K562 (cell line): ENCODE measurements around the gene ASB6. TPM values are rescaled to one million over a fixed set of nuclear protein-coding genes. Genes with fewer than 3 reads are reported as not detected.
A peak's percentile ranks its signal among the peaks of the same experiment; 100 is the strongest.

Experiments used
- BHLHE40 ChIP-seq: IDR thresholded peaks from 2 replicates; pipeline ENCODE4 v1.6.1; 2011; ENCODE audit warnings: low read length, improper control_type of control experiment
- CTCF ChIP-seq, 3 experiments: IDR thresholded peaks in 2 of 3; conservative IDR thresholded peaks in 1 of 3; 2 replicates each; pipeline ENCODE4 v1.5.1; 2011 to 2012; ENCODE audit warnings: low read length in 3 of 3, mild to moderate bottlenecking in 3 of 3, control low read depth in 2 of 3, improper control_type of control experiment in 1 of 3, inconsistent platforms in 1 of 3, low read depth in 1 of 3, mixed read lengths in 1 of 3, moderate library complexity in 1 of 3; ENCODE audit not compliant: insufficient read depth in 2 of 3
- GTF2B ChIP-seq: IDR thresholded peaks from 2 replicates; pipeline ENCODE4 v1.6.1; 2011; ENCODE audit not compliant: insufficient read length; ENCODE audit errors: extremely low read depth
- MTA2 ChIP-seq: fragments of 450-650 bp; IDR thresholded peaks from 2 replicates; pipeline ENCODE4 v1.6.1; 2016; ENCODE audit warnings: low read depth
- NFIX ChIP-seq: fragments of 250-450 bp; sonication (Bioruptor Pico); IDR thresholded peaks from 2 replicates; pipeline ENCODE4 v1.4.0; 2020; ENCODE audit warnings: low read depth, mild to moderate bottlenecking, moderate library complexity
- POLR3A ChIP-seq: IDR thresholded peaks from 2 replicates; pipeline ENCODE4 v1.6.1; 2011; ENCODE audit warnings: borderline replicate concordance, mild to moderate bottlenecking, moderate library complexity; ENCODE audit not compliant: insufficient read length, insufficient read depth; ENCODE audit errors: extremely low read depth
- PRDM10 ChIP-seq: fragments of 450-650 bp; IDR thresholded peaks from 2 replicates; pipeline ENCODE4 v1.6.1; 2018; ENCODE audit not compliant: partially characterized antibody
- RBBP5 ChIP-seq: fragments of 200-600 bp; sonication (generic); IDR thresholded peaks from 2 replicates; pipeline ENCODE4 v1.6.1; 2012; ENCODE audit warnings: borderline replicate concordance, mild to moderate bottlenecking, low read length, control low read depth, inconsistent platforms; ENCODE audit not compliant: insufficient read depth, poor library complexity, severe bottlenecking
- SMARCC2 ChIP-seq: fragments of 450-650 bp; IDR thresholded peaks from 2 replicates; pipeline ENCODE4 v1.6.1; 2017; ENCODE audit warnings: antibody characterized with exemption, moderate library complexity, mild to moderate bottlenecking, low read depth
- VEZF1 ChIP-seq: fragments of 200-800 bp; sonication (Bioruptor generic); IDR thresholded peaks from 2 replicates; pipeline ENCODE4 v1.6.1; 2017; ENCODE audit warnings: missing genetic modification characterization, missing compliant biosample characterization
- ZBTB43 ChIP-seq: sonication (generic); formaldehyde crosslinking; IDR thresholded peaks from 2 replicates; pipeline ENCODE4 v1.8.0; 2023; ENCODE audit warnings: mild to moderate bottlenecking, missing genetic modification reagents
- ZNF197 ChIP-seq: fragments of 200-800 bp; sonication (Bioruptor generic); IDR thresholded peaks from 2 replicates; pipeline ENCODE4 v1.6.1; 2016; ENCODE audit warnings: low read depth, missing genetic modification characterization, missing compliant biosample characterization
- polyA plus RNA-seq, 8 experiments: library from polyadenylated mRNA; depleted of rRNA in 4 of 8; stranded (reverse) in 5 of 8; unstranded in 3 of 8; fragments of >200 nt; fragmentation: Nextera tagmentation in 2 of 8; fragmentation: Illumina TruSeq in 1 of 8; extraction: Ambion mirVana in 2 of 8; extraction: Trizol in 1 of 8; gene quantifications; 2 replicates each; pipeline versions ENCODE4 v1.2.1 to v1.2.3, GENCODE V29; 2011 to 2014; ENCODE audit warnings: inconsistent platforms in 1 of 8, missing spikeins in 1 of 8
- total RNA-seq, 7 experiments: library from RNA; depleted of rRNA in 6 of 7; stranded (reverse); fragments of >200 nt in 6 of 7; fragmentation: Illumina TruSeq in 2 of 7; extraction: Trizol in 2 of 7; gene quantifications; 2 replicates each; pipeline versions ENCODE4 v1.2.1 to v1.2.3, GENCODE V29; 2011 to 2021; ENCODE audit warnings: low replicate concordance in 1 of 7

ASB6 gene
- total and polyA plus RNA-seq, 9 of the 15 experiments (the other 6 are each of a cell fraction or from before 2014, with no cell fraction given) = 0.92 to 17.8 (median 11.3) TPM

- peak; percentile 46 for TF ChIP-seq VEZF1 (CRISPR knock-in tag)
- no peak for TF ChIP-seq POLR3A
- TF ChIP-seq SMARCC2 = no peak; the same call in 1 of the 2 replicates
- TF ChIP-seq ZNF197 (CRISPR knock-in tag) = no peak
- no peak for TF ChIP-seq MTA2
- peak; percentile 30 to 59 (median 45); a peak in 4 of 6 replicates for TF ChIP-seq CTCF (IDR thresholded peaks at IDR 0.05 in 2 of 3, conservative IDR thresholded peaks at IDR 0.05 in 1 of 3; ENCODE audit: insufficient read depth in 2 of 3, low read depth in 1 of 3, low read length in 3 of 3)
- no peak for TF ChIP-seq PRDM10
- TF ChIP-seq GTF2B = no peak
- TF ChIP-seq BHLHE40 = no peak
- TF ChIP-seq RBBP5 = peak; percentile 32
- TF ChIP-seq ZBTB43 (CRISPR knock-in tag) = no peak
- no peak for TF ChIP-seq NFIX (CRISPR knock-in tag)
These were observed 21.9 kb downstream of the ASB6 start (continued) for GRCh38 chr9:129619787-129620668.
